ENCODE data around the gene TRIM68. TPM values are rescaled to one million over a fixed set of nuclear protein-coding genes. Genes with fewer than 3 reads are reported as not detected.

TRIM68 gene
- total and polyA plus RNA-seq, 2 of the 13 experiments (the other 11 are each of a cell fraction or from before 2014, with no cell fraction given): not detected

- TF ChIP-seq ZNF512B (CRISPR knock-in tag; IDR thresholded peaks at IDR 0.05; ENCODE audit: borderline replicate concordance) (no peak), ZSCAN30 (CRISPR knock-in tag; IDR thresholded peaks at IDR 0.05) (no peak), NR1H2 (CRISPR knock-in tag; IDR thresholded peaks at IDR 0.05; ENCODE audit: borderline replicate concordance, low read depth) (no peak)
These were observed 46.8 kb upstream of the TRIM68 start (continued) for GRCh38 chr11:4654635-4655369.

GRCh38 chr11:4647766-4648165, 39.7 kb upstream of the TRIM68 start:
- 6% methylated on average over 4 of the region's 4 CpGs for WGBS (ENCODE audit: low lambda C conversion rate)
- no peak for FAIRE-seq
- intact Hi-C loops (cut with micrococcal nuclease; ENCODE audit: unreplicated experiment) (no loop called here), in situ Hi-C loops (cut with HindIII; ENCODE audit: extremely low pct_ligation_motif_present, low pct_unique_long_range_greater_than_20kb) (no loop called here)
- H3K9ac ChIP-seq (ENCODE audit: insufficient read depth, low read depth, low read length): no peak overlapping the region
- H3K36me3 ChIP-seq (replicated peaks in 1 of 2; ENCODE audit: control insufficient read depth in 1 of 2, insufficient read depth in 2 of 2, low read length in 2 of 2): no peaks in the 10 kb centered on the region
- no peaks in the 10 kb centered on the region for H3K79me2 ChIP-seq (ENCODE audit: insufficient read depth, low read length)
- TF ChIP-seq ZNF484 (CRISPR knock-in tag; IDR thresholded peaks at IDR 0.05; ENCODE audit: borderline replicate concordance, low read depth) (no peak), PRDM4 (CRISPR knock-in tag; IDR thresholded peaks at IDR 0.05; ENCODE audit: borderline replicate concordance) (no peak), THAP8 (CRISPR knock-in tag; IDR thresholded peaks at IDR 0.05; ENCODE audit: borderline replicate concordance) (no peak), MLXIP (CRISPR knock-in tag; IDR thresholded peaks at IDR 0.05; ENCODE audit: borderline replicate concordance) (no peak), ZBTB21 (CRISPR knock-in tag; IDR thresholded peaks at IDR 0.05) (no peak), ZNF598 (CRISPR knock-in tag; IDR thresholded peaks at IDR 0.05; ENCODE audit: borderline replicate concordance) (no peak), ZNF572 (CRISPR knock-in tag; IDR thresholded peaks at IDR 0.05) (no peak), TCF12 (IDR thresholded peaks at IDR 0.05) (no peak), TCF12 (CRISPR knock-in tag; IDR thresholded peaks at IDR 0.05) (no peak)
- H3K4me2 ChIP-seq (ENCODE audit: low read depth, low read length): no peak overlapping the region
- H2AFZ ChIP-seq (ENCODE audit: low read length): no peak overlapping the region
- ChIA-PET POLR2A (no interaction called here), CTCF (ENCODE audit: low intra/inter-chr PET ratio, low total read pairs) (no interaction called here)
- peaks cover 0 to 27% of the 10 kb centered on the region in 2 experiments; a peak in 2 of 5 replicates for H3K27me3 ChIP-seq (ENCODE audit: control insufficient read depth in 1 of 2, insufficient read depth in 2 of 2, low read length in 2 of 2)
- no peak for DNase-seq (ENCODE audit: low spot score)
- no peak overlapping the region for H3K27ac ChIP-seq (ENCODE audit: extremely low read length, insufficient read depth, low read length)
- no peaks in the 10 kb centered on the region for H3K9me3 ChIP-seq (ENCODE audit: low read length)
- BruUV-seq (replicated peaks): no TSS peak
- no peak overlapping the region for H3K4me3 ChIP-seq (replicated peaks in 1 of 3; ENCODE audit: insufficient read depth in 1 of 3, low read depth in 2 of 3, low read length in 3 of 3)
- no peak for ATAC-seq
- H3K4me1 ChIP-seq (ENCODE audit: insufficient read depth, low read length): no peaks in the 10 kb centered on the region
- no peaks in the 10 kb centered on the region for H4K20me1 ChIP-seq (ENCODE audit: insufficient read depth, low read length)

Measured in HepG2 (cell line).